Measurements from ENCODE around the gene TMEM40.

DNA sequence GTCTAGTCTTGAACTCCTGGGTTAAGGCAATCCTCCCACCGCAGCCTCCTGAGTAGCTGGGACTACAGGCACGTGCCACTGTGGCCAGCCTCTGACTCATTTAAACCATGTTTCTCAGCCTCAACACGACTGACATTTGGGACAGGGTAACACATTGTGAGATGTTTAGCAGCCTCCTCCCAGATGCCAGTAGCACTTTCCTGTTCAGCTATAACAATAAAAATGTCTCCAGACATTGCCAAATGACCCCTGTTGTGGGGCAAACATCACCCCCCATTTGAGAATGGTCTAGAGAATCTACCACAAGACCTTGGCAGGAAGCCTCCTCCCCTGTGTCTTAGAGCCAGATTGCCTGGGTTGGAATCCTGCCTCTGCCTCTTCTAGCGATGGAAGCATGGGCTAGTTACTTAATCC is 8.4 kb downstream of the TMEM40 start:
- TF ChIP-seq FOXM1 (IDR thresholded peaks at IDR 0.05; ENCODE audit: borderline replicate concordance) (no peak), SUZ12 (IDR thresholded peaks at IDR 0.05) (no peak), LEF1 (IDR thresholded peaks at IDR 0.05; ENCODE audit: borderline replicate concordance) (no peak), BHLHE40 (IDR thresholded peaks at IDR 0.05; ENCODE audit: borderline replicate concordance) (no peak), FOXK2 (IDR thresholded peaks at IDR 0.05) (no peak), ARNT (IDR thresholded peaks at IDR 0.05) (no peak)
